ENCODE data around the gene TNN.

Gene TNN

DNA sequence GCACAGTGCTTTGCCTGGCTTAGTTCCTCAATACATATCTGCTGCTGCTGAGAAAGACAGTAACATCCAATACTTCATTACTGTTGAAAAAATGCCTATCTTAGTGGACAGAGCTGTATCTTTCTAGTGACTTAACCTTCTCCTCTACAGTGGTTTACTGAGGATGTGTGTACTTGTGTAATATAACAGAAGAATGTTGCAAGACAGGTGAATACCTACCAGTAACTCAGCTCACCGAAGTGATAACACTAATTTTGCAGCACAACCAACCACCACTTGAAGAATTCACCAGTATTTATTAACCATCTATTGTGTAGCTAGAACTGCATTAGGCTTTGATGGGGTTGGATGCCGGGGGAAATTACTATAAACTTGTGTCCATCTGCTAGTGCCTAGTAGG is 16.6 kb upstream of the TNN start:
- Histone ChIP-seq H3K27me3 (ENCODE audit: insufficient read depth, low read length, poor library complexity) (no peaks in the 10 kb centered on the region), H3K18ac (ENCODE audit: low read length) (no peak overlapping the region), H3K9ac (ENCODE audit: low read length) (no peak overlapping the region), H3K56ac (ENCODE audit: low read length) (no peak overlapping the region), H2BK5ac (ENCODE audit: low read length) (no peak overlapping the region), H3K36me3 (ENCODE audit: control insufficient read depth, insufficient read depth, low read length) (no peaks in the 10 kb centered on the region), H3K4ac (ENCODE audit: low read depth, low read length) (no peak overlapping the region), H3K27ac (ENCODE audit: low read depth, low read length) (no peak overlapping the region), H3K4me3 (ENCODE audit: low read length) (no peak overlapping the region), H3K4me1 (ENCODE audit: control insufficient read depth, low read depth, low read length) (no peaks in the 10 kb centered on the region), H4K8ac (ENCODE audit: low read depth, low read length) (no peak overlapping the region), H3K4me2 (ENCODE audit: low read length) (no peak overlapping the region), H3K79me2 (ENCODE audit: control insufficient read depth, insufficient read depth, low read length) (no peaks in the 10 kb centered on the region), H4K5ac (ENCODE audit: low read length) (no peak overlapping the region), H3K23ac (ENCODE audit: low read length) (no peak overlapping the region), H3K79me1 (ENCODE audit: low read length) (no peaks in the 10 kb centered on the region), H2BK120ac (ENCODE audit: low read depth, low read length) (no peak overlapping the region), H2BK15ac (replicated peaks; ENCODE audit: low read depth) (no peak overlapping the region), H2AK5ac (ENCODE audit: low read length) (no peak overlapping the region)
- WGBS (ENCODE audit: extremely low coverage, insufficient coverage, low lambda C conversion rate): no CpG with 5 or more reads among the region's 2 CpGs
- DNase-seq: no peak

DNA sequence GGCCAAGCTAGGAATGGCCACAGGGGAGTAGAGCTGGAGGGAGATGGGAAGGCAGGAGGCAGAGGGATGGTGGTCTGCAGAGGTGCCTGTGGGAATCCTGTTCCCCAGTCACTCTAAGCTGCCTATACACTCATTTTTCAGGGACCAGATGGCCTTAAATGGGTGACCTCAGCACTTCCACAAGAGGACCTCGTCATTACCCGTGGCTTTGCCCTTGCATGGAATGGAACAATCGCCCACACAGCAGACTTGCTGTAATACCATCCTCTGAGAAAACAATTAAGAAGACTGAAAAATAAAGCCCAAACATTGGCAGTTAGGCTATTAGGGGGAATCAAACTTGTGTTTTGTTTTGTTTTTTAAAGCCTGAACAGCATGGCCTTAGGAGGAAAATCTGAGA is 12.9 kb upstream of the TNN start:
- Histone ChIP-seq H3K23ac (ENCODE audit: low read length) (no peak overlapping the region), H3K4me1 (ENCODE audit: control insufficient read depth, low read depth, low read length) (no peaks in the 10 kb centered on the region), H2BK5ac (ENCODE audit: low read length) (no peak overlapping the region), H3K4me3 (ENCODE audit: low read length) (no peak overlapping the region), H3K18ac (ENCODE audit: low read length) (no peak overlapping the region), H2BK15ac (replicated peaks; ENCODE audit: low read depth) (no peak overlapping the region), H2BK120ac (ENCODE audit: low read depth, low read length) (no peak overlapping the region), H2AK5ac (ENCODE audit: low read length) (no peak overlapping the region), H3K79me1 (ENCODE audit: low read length) (no peaks in the 10 kb centered on the region), H3K27ac (ENCODE audit: low read depth, low read length) (no peak overlapping the region), H3K79me2 (ENCODE audit: control insufficient read depth, insufficient read depth, low read length) (no peaks in the 10 kb centered on the region), H3K4ac (ENCODE audit: low read depth, low read length) (no peak overlapping the region), H3K4me2 (ENCODE audit: low read length) (no peak overlapping the region), H3K56ac (ENCODE audit: low read length) (no peak overlapping the region), H3K27me3 (ENCODE audit: insufficient read depth, low read length, poor library complexity) (no peaks in the 10 kb centered on the region), H3K36me3 (ENCODE audit: control insufficient read depth, insufficient read depth, low read length) (no peaks in the 10 kb centered on the region), H3K9ac (ENCODE audit: low read length) (no peak overlapping the region), H4K5ac (ENCODE audit: low read length) (no peak overlapping the region), H4K8ac (ENCODE audit: low read depth, low read length) (no peak overlapping the region)
- WGBS (ENCODE audit: extremely low coverage, insufficient coverage, low lambda C conversion rate): no CpG with 5 or more reads among the region's 3 CpGs
- no peak for DNase-seq

DNA sequence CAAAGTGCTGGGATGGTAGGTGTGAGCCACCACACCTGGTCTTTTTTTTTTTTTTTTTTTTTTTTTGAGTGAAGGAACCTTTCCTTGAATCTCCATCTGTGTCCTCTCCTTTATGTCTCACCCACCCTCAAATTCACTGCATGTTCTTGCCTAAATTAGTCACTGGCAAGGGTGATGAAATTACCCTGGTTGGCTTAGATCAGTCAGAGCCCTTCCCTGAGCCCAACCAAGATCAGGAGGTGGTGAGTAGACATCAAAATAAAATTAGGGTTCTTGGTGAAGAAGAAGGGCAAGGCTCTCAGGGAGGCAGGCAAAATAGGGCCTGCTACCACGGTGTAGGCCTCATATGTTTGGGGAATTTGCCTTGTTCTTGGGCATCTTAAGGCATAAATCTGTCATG is 5.3 kb upstream of the TNN start:
- Histone ChIP-seq H3K36me3 (ENCODE audit: control insufficient read depth, insufficient read depth, low read length) (no peaks in the 10 kb centered on the region), H3K27ac (ENCODE audit: low read depth, low read length) (no peak overlapping the region), H3K79me2 (ENCODE audit: control insufficient read depth, insufficient read depth, low read length) (no peaks in the 10 kb centered on the region), H3K4ac (ENCODE audit: low read depth, low read length) (no peak overlapping the region), H3K27me3 (ENCODE audit: insufficient read depth, low read length, poor library complexity) (no peaks in the 10 kb centered on the region), H3K9ac (ENCODE audit: low read length) (no peak overlapping the region), H3K4me3 (ENCODE audit: low read length) (no peak overlapping the region), H3K4me1 (ENCODE audit: control insufficient read depth, low read depth, low read length) (no peaks in the 10 kb centered on the region), H3K23ac (ENCODE audit: low read length) (no peak overlapping the region), H2BK15ac (replicated peaks; ENCODE audit: low read depth) (no peak overlapping the region), H3K56ac (ENCODE audit: low read length) (no peak overlapping the region), H2BK5ac (ENCODE audit: low read length) (no peak overlapping the region), H4K8ac (ENCODE audit: low read depth, low read length) (no peak overlapping the region), H4K5ac (ENCODE audit: low read length) (no peak overlapping the region), H3K79me1 (ENCODE audit: low read length) (no peaks in the 10 kb centered on the region), H2AK5ac (ENCODE audit: low read length) (no peak overlapping the region), H2BK120ac (ENCODE audit: low read depth, low read length) (no peak overlapping the region), H3K4me2 (ENCODE audit: low read length) (no peak overlapping the region), H3K18ac (ENCODE audit: low read length) (no peak overlapping the region)
- no peak for DNase-seq
- WGBS (ENCODE audit: extremely low coverage, insufficient coverage, low lambda C conversion rate): no CpG with 5 or more reads among the region's 1 CpG

DNA sequence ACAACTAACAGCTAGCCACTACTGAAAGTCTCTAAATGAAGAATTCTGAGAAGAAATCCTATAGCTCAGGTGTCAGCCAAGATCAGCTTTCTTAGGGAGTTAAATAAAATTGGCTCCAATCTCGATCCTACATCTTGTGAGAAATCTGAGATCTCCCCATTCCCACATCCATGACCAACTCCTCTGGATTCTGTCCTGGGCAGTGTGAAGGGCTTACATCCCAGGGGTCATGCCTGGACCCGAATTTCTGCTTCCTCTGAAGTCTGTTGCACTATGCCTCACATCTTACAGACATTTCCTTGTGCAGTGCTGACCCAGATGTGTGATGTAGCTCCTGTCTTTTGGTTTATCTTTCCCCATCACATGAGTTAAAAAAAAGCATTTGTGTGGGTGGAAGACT is 4.8 kb upstream of the TNN start:
- no peak overlapping the region for H3K23ac ChIP-seq (ENCODE audit: low read length)
- H4K5ac ChIP-seq (ENCODE audit: low read length): no peak overlapping the region
- H3K36me3 ChIP-seq (ENCODE audit: control insufficient read depth, insufficient read depth, low read length): no peaks in the 10 kb centered on the region
- H3K56ac ChIP-seq (ENCODE audit: low read length): no peak overlapping the region
- H3K27ac ChIP-seq (ENCODE audit: low read depth, low read length): no peak overlapping the region
- no peak overlapping the region for H2BK120ac ChIP-seq (ENCODE audit: low read depth, low read length)
- no peaks in the 10 kb centered on the region for H3K79me1 ChIP-seq (ENCODE audit: low read length)
- DNase-seq: no peak
- no peak overlapping the region for H4K8ac ChIP-seq (ENCODE audit: low read depth, low read length)
- H2BK15ac ChIP-seq (replicated peaks; ENCODE audit: low read depth): no peak overlapping the region
- H3K18ac ChIP-seq (ENCODE audit: low read length): no peak overlapping the region
- no peak overlapping the region for H2BK5ac ChIP-seq (ENCODE audit: low read length)
- no peak overlapping the region for H2AK5ac ChIP-seq (ENCODE audit: low read length)
- H3K79me2 ChIP-seq (ENCODE audit: control insufficient read depth, insufficient read depth, low read length): no peaks in the 10 kb centered on the region
- H3K4me1 ChIP-seq (ENCODE audit: control insufficient read depth, low read depth, low read length): no peaks in the 10 kb centered on the region
- no peak overlapping the region for H3K9ac ChIP-seq (ENCODE audit: low read length)
- H3K4me2 ChIP-seq (ENCODE audit: low read length): no peak overlapping the region
- no peaks in the 10 kb centered on the region for H3K27me3 ChIP-seq (ENCODE audit: insufficient read depth, low read length, poor library complexity)
- no peak overlapping the region for H3K4ac ChIP-seq (ENCODE audit: low read depth, low read length)
- WGBS (ENCODE audit: extremely low coverage, insufficient coverage, low lambda C conversion rate): no CpG with 5 or more reads among the region's 2 CpGs
- H3K4me3 ChIP-seq (ENCODE audit: low read length): no peak overlapping the region

DNA sequence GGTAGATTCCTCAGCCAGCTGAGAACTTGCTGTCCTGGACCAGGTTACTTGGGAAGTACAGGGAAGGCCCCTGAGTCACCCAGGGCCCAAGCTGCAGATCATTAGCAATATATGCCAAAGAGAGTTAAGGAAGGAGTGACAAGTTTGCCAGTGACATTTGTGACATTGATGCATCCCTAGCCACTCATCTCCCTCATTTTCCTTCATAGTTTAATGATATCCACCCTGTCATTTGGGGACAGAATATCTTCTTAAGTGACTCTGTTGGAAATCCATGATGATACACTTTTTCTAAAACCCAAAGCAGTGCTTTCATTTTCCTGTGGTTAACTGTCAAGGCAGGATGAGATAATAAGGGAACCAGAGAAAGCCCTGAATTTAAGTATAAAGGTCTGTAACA is 3.2 kb downstream of the TNN start:
- H3K27ac ChIP-seq (ENCODE audit: low read depth, low read length): no peak overlapping the region
- H2BK5ac ChIP-seq (ENCODE audit: low read length): no peak overlapping the region
- no peaks in the 10 kb centered on the region for H3K36me3 ChIP-seq (ENCODE audit: control insufficient read depth, insufficient read depth, low read length)
- H3K79me1 ChIP-seq (ENCODE audit: low read length): no peaks in the 10 kb centered on the region
- no peak overlapping the region for H3K4me3 ChIP-seq (ENCODE audit: low read length)
- H3K4me1 ChIP-seq (ENCODE audit: control insufficient read depth, low read depth, low read length): peaks cover 3% of the 10 kb centered on the region
- no peak overlapping the region for H4K5ac ChIP-seq (ENCODE audit: low read length)
- no peaks in the 10 kb centered on the region for H3K27me3 ChIP-seq (ENCODE audit: insufficient read depth, low read length, poor library complexity)
- no peak overlapping the region for H4K8ac ChIP-seq (ENCODE audit: low read depth, low read length)
- H2BK120ac ChIP-seq (ENCODE audit: low read depth, low read length): no peak overlapping the region
- no peaks in the 10 kb centered on the region for H3K79me2 ChIP-seq (ENCODE audit: control insufficient read depth, insufficient read depth, low read length)
- H2BK15ac ChIP-seq (replicated peaks; ENCODE audit: low read depth): no peak overlapping the region
- no peak overlapping the region for H3K23ac ChIP-seq (ENCODE audit: low read length)
- no peak overlapping the region for H3K9ac ChIP-seq (ENCODE audit: low read length)
- no peak overlapping the region for H2AK5ac ChIP-seq (ENCODE audit: low read length)
- H3K56ac ChIP-seq (ENCODE audit: low read length): no peak overlapping the region
- H3K4ac ChIP-seq (ENCODE audit: low read depth, low read length): no peak overlapping the region
- H3K4me2 ChIP-seq (ENCODE audit: low read length): no peak overlapping the region
- H3K18ac ChIP-seq (ENCODE audit: low read length): no peak overlapping the region
- DNase-seq: no peak

DNA sequence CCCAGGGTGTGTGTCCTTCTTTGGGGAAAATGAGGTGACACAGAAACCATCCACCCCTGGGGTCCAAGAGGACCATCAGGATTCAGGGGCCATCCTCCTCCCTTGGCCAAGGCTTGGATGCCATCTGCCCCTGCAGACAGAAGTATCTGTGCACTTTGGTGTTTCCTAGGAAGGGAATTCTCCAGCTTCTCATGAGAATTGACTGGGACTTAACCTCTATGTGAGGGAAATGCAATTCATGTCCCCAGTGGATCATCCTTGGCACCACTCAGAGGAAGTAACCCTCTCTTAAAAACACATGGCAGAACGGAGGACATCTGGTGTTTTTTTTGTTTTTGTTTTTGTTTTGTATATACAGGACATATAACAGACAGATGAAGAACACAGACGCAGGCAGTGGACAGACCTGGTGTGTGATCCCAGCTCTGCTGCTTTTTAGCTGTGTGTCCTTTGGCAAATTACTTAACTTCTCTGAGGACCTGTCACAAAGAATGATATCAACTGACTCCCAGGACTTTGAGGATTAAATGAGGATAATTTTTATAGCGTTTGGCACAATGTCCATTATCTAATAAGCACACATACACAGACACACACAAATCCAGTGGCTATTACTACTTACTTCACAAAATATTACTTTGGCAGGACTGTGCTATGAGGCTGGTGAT is 3.8 kb downstream of the TNN start:
- no peak overlapping the region for H3K9ac ChIP-seq (ENCODE audit: low read length)

More for the DNA sequence above, 3.8 kb downstream of the TNN start:
- Histone ChIP-seq H3K4ac (ENCODE audit: low read depth, low read length) (no peak overlapping the region), H3K27ac (ENCODE audit: low read depth, low read length) (no peak overlapping the region), H3K4me2 (ENCODE audit: low read length) (no peak overlapping the region), H3K18ac (ENCODE audit: low read length) (no peak overlapping the region), H3K56ac (ENCODE audit: low read length) (no peak overlapping the region), H2AK5ac (ENCODE audit: low read length) (no peak overlapping the region), H3K4me1 (ENCODE audit: control insufficient read depth, low read depth, low read length) (peaks cover 3% of the 10 kb centered on the region), H2BK15ac (replicated peaks; ENCODE audit: low read depth) (no peak overlapping the region), H3K79me2 (ENCODE audit: control insufficient read depth, insufficient read depth, low read length) (no peaks in the 10 kb centered on the region), H4K5ac (ENCODE audit: low read length) (no peak overlapping the region), H4K8ac (ENCODE audit: low read depth, low read length) (no peak overlapping the region), H3K36me3 (ENCODE audit: control insufficient read depth, insufficient read depth, low read length) (no peaks in the 10 kb centered on the region), H3K4me3 (ENCODE audit: low read length) (no peak overlapping the region), H3K27me3 (ENCODE audit: insufficient read depth, low read length, poor library complexity) (no peaks in the 10 kb centered on the region), H3K79me1 (ENCODE audit: low read length) (no peaks in the 10 kb centered on the region), H2BK120ac (ENCODE audit: low read depth, low read length) (no peak overlapping the region), H2BK5ac (ENCODE audit: low read length) (no peak overlapping the region), H3K23ac (ENCODE audit: low read length) (no peak overlapping the region)
- DNase-seq: no peak
- WGBS (ENCODE audit: extremely low coverage, insufficient coverage, low lambda C conversion rate): no CpG with 5 or more reads among the region's 3 CpGs
